ENCODE data around the gene GPBAR1.
"Not testable (repeated sequence)": the region's sequence is repeated elsewhere in the genome, so short reads cannot be mapped to it uniquely, and the experiment has no call there.

The GPBAR1 gene

DNA sequence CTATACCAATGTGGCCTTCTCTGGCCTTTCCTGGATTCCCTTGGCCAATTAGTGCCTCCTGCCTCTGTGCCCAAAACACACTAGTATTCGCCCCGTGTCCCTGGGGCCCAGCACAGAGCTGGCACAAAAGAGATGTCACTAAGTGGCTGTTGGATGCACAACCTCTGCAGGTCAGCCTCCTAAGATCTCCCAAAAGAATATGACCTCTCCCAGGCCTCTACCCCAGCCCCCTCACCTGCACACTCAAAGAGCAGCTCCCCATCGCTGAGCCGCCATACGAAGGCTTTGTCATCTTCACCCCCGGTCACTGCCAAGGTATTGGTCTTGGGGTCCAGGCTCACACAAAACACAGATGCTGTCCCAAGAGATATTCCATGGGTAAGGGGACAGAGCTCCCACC lies 6.4 kb downstream of the GPBAR1 start:
- no peak for DNase-seq (ENCODE audit: low read depth in 2 of 2)

DNA sequence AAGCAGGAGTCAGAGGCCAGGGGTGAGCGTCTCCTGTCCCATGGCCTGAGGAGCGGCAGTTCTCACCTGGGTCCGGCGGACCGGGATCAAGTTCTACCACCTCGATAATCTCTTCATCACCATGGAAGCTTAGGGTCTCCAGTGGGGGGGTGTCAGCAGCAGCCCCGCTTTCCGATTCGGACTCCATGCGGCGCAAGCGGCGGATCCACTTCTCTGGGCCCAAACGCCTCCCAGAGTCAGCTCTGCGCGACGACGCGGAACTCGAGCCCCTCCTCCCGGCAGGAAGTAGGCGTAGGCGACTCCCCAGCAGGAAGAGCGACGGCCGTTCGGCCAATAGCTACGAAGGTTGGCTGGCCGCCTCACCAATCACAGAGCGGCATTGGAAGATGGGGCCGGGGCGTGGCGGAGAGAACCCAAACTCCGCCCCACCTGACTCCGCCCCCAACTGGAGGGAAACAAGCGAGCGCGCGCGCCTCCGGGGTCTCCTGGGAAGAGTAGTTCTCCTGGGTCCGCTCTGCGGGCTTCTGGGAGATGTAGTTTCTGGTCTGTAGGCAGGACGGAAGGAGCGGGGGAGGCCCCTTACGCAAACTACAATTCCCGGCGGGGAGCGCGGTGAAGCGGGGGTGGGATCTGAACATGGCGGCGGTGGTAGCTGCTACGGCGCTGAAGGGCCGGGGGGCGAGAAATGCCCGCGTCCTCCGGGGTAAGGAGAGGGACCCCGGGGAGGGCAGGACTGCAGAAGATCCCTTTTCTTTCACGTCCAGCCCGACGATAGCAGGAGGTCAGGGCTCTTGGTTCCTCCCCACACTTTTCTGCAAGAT lies 9.3 kb downstream of the GPBAR1 start, which contains the start of the genes AAMP and PNKD:
TSS of gene AAMP (minus strand) at position 238 of the 821 bp plus-strand sequence. CDS start at position 187, 51 bp downstream.
TSS of gene PNKD (plus strand) at position 620 of the 821 bp plus-strand sequence. CDS start at position 637, 17 bp downstream.
- peak; percentile 100 for DNase-seq (ENCODE audit: low read depth in 2 of 2)

DNA sequence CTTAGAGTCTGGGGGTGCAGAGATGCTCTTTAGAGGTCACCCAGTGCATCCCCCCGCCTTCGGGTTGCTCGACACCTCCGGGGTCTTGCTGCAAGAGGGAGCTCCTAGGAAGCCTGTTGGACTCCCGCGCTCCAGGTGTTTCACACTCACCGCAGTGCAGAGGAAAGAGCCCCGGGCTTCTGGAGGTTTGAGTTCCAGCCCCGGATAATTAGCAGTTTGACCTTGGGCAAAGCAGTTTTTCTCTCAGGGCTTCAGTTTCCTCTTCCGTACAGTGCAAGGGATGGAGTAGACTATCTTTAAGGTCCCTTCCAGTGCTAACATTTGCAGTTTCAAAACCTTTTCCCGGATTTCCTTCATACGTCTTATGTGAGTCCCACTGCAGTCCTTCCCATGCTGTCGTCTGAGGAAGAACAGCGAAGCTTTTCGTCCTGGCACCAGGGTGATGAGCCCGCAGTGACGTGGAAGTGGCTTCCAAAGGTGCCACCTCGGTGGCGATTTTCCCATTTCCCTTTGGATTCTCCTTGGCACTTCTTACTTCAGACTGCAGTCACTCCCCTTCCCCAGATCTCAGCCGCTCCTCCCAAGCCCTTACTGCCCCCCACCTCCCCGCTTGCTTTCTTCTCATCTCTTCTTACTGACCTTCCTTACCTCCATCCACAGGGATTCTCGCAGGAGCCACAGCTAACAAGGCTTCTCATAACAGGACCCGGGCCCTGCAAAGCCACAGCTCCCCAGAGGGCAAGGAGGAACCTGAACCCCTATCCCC lies 10.1 kb downstream of the GPBAR1 start:
- no peak for DNase-seq (ENCODE audit: low read depth in 2 of 2)

DNA sequence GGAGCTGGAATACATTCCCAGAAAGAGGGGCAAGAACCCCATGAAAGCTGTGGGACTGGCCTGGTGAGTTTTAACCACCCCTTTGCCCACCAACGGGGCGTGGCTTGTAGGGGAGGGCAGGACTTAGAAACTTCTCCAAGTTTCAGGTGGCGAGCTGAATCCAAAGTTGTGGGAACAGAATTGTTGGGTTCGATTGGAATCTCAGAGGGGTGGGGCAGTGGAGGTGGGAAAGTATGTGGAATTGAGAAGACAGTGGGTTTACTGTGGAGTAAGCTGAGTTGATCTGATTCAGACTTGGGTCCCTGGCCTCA lies 10.6 kb downstream of the GPBAR1 start:
- no peak for DNase-seq (ENCODE audit: low read depth in 2 of 2)

DNA sequence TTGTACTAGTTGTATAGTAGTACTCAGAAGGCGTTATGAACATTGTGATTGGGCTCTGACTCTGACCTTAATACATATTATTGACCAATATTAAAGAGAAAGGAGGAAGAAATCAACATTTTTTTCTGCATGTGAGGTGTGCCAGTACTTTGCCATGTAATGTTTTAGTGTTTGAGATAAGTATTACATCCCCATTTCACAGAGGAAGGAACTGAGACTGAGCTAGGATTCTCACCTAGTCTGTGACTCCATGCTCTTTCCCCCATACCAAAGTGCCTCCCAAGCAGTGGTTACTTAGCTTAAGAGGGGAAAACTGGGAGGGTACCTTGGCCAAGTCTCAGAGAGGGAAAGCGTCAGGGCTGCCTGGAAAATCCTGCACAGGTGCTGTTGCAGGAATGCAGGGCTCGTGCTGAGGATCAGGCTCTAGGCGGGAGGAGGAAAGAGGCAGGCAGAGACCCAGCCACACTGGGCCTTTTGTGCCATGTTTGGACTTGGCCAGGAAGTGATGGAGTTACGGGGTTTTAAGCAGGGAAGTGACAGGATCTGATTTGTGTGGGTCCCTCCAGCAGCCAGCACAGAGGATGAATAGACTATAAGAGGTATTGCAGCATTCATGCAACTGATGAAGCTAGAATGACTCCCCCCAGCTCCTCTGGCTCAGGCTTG lies 11.2 kb downstream of the GPBAR1 start:
- DNase-seq (ENCODE audit: low read depth in 2 of 2), result no peak

DNA sequence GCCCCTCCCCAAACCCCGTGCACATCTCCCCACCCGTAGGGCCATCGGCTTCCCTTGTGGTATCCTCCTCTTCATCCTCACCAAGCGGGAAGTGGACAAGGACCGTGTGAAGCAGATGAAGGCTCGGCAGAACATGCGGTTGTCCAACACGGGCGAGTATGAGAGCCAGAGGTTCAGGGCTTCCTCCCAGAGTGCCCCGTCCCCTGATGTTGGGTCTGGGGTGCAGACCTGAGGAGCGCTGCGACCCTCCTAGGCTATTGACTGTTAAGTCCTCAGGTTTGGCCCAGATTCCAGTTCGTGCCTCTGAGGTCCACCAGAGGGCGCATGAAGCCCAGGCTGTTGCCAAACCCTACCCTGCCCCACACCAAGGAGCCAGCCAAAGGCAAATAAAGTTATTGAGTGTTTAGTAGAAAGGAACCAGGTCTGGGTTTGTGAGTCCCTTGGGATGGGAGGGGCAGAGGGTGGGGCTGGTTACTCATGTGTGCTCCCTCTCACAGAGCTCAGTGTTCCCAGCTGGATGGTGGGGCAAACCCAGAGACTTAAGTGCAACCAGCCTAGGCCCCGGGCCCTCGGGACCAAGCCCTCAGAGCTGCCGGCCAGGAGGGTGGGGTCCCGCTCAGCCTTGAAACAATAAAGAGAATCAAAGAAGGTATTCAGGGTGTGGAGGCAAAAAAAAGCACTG lies 11.9 kb downstream of the GPBAR1 start:
- peak; percentile 50 to 64 for DNase-seq (ENCODE audit: low read depth in 2 of 2)

DNA sequence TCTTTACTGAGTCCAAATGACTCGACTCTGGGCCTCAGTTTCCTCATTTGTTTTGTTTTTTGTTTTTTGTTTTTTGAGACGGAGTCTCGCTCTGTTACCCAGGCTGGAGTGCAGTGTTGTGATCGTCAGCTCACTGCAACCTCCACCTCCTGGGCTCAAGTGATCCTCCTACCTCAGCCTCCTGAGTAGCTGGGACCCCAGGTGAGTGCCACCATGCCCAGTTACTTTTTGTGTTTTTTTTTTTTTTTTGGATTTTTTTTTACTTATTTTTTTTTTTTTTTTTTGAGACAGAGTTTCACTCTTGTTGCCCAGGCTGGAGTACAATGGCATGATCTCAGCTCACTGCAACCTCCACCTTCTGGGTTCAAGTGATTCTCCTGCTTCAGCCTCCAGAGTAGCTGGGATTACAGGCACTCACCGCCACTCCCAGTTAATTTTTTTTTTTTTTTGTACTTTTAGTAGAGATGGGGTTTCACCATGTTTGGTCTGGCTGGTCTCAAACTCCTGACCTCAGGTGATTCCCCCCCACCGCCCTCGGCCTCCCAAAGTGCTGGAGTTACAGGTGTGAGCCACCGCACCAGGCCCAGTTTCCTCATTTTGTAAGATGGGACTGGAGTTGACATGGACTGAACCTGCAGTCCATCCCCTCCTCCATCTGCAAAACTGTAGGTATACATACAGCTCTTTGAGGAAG lies 12.5 kb downstream of the GPBAR1 start:
- DNase-seq (ENCODE audit: low read depth in 2 of 2), result not testable (repeated sequence)

DNA sequence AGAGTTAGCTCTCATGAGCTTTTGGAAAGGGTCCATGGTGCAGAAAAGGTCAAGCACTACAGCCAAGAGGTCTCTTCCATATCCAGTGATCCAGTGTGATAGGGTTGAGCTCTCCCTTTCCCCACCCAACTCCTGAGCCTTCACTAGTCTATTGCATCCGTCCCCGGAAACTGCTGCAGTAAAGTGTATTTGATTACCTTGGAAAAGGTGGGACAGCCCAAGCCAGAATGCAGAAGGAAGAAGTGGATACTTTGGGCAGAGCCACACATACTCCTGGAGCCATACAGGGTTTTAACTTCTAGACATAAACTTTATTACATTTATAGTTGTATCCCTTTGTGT lies 13.1 kb downstream of the GPBAR1 start:
- DNase-seq (ENCODE audit: low read depth in 2 of 2), result no peak

DNA sequence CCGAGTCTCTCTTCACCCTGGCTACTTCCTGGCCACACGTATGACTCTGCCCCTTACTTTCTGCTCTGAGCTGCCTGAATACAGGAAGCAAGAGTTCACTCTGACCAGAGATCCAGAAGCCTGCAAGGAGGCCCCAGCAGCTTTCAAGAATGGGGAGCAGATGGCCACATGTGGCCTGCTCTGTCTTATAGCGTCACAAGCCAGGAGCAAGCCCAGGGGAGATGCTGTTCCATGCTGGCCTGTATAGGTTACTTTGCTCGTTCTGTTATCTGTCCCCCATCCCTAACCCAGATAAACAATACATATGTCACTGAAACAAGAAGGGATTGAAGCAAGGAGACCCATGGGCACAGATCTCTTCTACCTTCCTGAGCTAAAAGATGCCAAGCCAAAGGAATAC lies 13.8 kb downstream of the GPBAR1 start:
- no peak for DNase-seq (ENCODE audit: low read depth in 2 of 2)

DNA sequence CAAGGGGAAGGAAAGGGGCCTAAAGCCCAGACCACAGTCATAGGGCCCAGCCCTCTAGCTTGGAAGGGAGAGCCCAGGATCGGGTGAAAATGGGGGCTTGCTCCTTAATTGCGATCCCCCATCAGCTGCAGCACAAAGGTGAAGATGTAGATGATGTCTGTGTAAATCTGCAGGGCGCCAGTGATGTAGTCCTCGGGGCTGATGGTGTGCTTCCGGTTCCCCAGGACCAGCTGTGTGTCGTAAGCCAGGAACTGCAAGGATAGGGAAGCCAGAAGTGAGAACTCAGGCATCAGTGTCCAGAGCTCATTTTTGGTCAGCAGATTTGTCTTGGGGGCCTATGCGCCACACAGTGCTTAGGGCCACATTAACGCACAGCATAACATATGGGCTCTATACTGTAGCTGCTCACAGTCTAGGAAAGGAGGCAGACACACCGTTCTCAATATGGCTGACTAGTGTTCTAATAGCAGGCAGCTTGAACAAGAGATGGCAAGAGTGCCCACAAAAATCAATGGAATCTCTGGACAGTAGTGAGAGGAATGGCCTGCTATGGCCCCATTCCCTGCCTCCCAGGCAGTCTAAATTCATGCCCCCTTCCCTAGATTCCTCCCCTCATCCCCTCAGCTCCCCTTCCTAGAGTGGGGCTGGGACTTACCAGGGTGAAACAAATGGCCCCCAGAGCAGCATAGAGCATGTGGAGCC lies 14.7 kb downstream of the GPBAR1 start:
- DNase-seq (ENCODE audit: low read depth in 2 of 2), result no peak

DNA sequence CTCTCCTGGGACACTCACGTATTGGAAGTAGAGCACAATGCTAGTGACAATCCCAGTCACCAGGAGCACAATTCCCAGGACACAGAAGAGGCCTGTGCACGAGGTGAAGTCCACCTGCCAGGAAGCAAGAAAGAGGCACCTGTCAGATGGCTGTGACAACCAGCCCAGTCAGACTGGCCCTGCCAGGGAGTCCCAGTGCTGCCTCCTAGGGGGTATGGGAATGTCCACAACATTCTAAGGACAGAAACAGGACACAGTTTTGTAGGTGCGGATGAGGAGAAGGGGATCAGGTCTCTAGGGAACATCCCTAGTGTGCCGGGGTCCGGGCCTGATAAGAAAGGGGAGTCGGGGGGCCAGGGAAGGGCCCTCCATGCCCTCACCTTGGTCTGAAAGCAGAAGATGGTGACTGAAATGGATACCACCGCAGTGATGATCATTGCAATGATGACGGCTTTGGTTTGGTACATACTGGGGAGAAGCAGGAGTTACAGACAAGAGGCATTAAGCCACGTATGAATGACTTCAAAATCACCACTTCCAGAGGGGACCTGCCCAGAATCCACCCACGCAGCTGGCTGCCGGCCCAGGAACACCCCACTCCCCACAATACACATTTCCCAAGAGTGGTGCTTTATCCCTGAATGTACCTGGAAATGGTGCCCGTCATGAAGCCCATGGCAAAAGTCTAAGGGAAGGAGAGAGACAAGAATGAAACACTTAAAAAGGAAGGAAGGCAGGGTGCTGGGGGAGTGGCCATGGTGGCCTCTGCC lies 16.4 kb downstream of the GPBAR1 start:
- no peak for DNase-seq (ENCODE audit: low read depth in 2 of 2)

DNA sequence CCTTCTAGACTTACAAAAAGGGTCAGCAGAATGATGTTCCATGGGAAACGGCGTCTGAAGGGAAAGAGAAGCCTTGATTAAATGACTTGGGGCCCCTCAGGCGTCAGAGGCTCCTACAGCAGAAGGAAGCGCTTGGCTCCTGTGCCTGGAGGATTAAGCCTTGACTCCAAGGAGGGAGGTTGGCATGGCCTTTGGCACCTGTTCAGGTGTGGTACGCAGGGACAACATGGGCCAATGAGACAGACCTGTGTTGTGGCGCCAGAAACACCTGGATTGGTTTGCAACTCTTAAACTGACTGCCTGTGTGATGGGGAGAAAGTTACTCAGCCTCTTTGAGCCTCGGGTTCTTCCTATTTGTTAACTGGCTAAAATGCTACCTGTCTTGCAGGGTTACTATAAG lies 17.1 kb downstream of the GPBAR1 start:
- no peak for DNase-seq (ENCODE audit: low read depth in 2 of 2)

DNA sequence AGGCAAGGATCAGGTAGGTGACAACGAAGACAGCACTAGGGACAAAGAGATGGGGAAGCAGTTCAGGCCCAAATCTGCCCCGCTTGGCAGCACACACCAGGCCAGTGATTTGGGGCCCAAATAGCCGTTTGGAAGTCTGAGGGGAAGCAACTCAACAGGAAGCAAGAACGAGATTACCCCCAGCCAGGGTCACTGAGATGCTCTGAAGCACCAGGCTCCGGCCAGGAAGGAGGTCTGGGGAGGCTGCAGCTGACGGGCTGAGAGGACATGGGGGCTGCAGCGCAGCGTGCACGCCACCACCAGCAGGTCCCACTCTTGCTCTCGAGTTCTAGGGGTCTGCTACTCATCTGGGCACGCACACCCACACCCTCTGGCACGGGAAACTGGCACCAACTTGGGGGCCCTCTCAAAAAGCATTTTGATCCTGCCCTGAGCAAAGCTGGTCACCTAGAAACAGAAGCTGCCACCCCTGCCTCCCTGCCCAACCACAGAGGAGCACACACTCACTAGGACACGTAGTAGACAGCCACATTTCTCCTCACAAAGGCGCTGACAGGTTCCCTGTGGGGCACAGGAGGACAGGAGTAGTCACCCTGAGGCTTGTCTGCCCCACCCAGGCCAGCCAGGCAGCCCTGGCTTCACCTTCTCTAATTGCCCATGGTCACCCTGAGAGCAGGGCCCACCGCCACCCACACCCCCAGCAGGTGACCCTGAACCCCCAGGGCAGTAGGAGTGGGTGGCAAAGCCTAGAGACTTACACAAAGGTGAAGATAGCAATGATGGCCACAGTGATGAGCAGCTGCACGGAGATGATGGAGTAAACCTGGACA lies 17.9 kb downstream of the GPBAR1 start:
- DNase-seq (ENCODE audit: low read depth in 2 of 2), result no peak

DNA sequence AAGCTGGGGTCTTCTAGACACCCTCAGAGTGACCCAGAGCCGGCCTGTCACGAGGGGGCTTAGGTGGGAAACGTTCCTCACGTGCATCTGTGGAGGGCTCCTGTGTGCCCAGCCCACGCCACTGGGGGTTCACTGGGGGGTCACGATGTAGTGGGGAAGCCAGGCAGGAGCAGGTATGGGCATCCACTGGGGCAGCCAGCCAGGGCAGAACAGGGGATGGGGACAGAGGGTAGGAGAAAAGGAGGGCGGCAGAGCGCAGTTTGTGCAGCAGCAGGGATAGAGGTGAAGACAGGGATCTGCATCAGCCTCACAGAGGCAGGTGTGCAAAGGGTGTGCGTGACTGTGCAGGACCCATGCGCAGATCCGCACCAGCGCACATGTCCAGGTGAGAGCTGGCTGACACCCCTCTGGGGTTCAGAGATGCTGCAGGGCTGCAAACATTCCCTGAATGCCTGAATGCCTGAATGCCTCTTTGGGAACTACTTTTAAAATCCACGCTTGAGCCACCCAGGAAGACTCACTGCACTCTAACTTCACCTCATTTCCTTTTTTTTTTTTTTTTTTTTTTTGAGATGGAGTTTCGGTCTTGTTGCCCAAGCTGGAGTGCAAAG lies 19.6 kb downstream of the GPBAR1 start:
- no peak for DNase-seq (ENCODE audit: low read depth in 2 of 2)

DNA sequence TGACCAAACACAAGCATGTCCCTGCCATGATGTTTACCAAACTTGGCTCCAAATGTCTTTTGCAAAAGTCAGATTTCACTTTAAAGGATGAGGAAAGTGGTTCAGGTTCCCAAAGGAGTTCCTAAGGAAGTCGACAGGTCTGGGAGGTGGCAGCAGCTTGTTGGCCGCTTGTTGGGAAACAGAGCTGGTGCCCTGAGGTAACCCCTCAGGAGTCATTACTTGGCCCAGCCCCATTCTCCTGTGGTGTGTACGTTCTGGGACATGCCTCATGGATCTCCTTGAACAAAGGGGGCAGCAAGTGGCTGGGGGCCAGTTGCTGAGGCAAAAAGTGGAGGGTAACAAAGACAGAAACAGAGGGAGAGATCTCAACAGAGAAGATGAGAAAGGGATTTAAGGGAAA lies 20.6 kb downstream of the GPBAR1 start:
- no peak for DNase-seq (ENCODE audit: low read depth in 2 of 2)

DNA sequence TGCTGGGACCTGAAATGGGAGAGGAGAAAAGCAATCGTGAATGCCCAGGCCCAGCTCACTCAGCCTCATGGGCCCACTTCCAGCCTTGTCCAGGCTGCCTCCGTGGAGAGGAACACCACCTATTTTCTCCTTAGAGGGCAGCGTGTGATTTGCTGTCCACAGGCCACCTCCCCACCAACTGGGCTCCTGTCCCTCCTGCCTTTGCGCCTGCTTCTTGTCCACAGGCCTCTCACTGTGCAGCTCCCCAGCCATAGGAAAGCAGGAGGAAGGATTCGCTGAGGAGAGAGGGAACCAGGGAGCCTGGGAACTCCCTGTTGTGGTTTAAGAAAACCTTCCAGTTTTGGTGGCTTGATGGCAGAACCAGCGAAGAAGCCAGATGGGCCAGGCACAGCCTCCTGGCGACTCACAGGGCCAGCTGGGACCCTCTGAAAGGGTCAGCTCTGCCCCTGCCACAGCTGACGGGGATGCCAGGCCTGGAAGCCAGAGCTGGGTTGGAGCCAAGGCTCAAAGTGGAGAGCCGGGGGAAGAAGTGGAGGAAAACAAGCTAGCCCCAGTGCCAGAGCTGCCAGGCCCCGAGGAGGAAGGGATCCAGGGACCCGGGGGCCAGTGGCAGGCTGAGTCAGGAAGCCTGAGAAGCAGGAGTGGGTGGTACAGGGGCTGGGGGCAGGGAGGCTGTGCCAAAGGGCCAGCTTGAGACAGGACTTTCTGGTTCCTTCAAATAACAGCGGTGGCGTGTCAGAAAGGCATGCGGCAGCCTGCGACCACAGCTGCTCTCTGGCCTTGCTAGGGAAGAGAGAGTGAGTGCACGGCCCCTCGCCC lies 21.6 kb downstream of the GPBAR1 start:
- DNase-seq (ENCODE audit: low read depth in 2 of 2), result no peak

DNA sequence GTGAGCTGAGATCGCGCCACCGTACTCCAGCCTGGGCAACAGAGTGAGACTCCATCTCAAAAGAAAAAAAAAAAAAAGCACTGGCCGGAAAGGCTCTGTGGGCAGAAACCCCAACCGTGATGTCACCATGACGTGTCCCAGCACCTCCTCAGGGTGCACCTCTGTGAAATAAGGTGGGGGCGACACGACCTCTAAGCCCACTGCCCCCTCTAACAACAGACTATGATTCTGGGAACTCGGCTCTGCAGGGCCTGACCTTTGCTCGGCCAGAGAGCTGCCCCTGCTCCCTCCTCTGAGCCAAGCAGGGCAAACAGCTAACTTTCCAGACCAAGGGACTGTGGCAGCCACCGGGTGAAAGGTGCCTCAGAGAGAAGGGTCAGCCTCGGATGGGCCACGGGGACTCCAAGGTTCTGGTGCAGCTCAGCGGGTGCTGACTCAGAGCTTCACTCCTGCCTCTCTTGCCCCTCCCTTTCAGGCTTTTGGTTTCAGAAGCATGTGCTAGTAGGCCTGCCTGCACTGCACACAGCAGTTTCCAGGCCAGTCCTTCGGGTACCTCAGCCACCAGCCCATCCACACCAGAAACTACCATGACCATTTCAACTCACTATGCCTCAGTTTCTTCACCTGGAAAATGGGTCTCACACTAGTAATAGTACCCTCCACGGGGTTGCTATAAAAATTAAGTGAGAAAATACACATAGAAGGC lies 23.4 kb downstream of the GPBAR1 start:
- DNase-seq (ENCODE audit: low read depth in 2 of 2), result peak; percentile 25 to 35
